SK-N-MC (cell line): Measurements from ENCODE around the gene PEX11A.

Source experiments
- EZH2 ChIP-seq: fragments of 200-600 bp; sonication (generic); IDR thresholded peaks from one replicate; pipeline ENCODE4 v1.6.1; 2017; ENCODE audit warnings: antibody characterized with exemption
- FOXP2 ChIP-seq: optimal IDR thresholded peaks from 2 replicates; pipeline ENCODE3; 2011; ENCODE audit warnings: mild to moderate bottlenecking, moderate library complexity; ENCODE audit not compliant: insufficient read depth; ENCODE audit errors: extremely low read length, control extremely low read depth
- POLR2AphosphoS5 ChIP-seq: IDR thresholded peaks from 2 replicates; pipeline ENCODE4 v1.6.1; 2012; ENCODE audit warnings: mild to moderate bottlenecking, low read depth, low read length, borderline replicate concordance

DNA sequence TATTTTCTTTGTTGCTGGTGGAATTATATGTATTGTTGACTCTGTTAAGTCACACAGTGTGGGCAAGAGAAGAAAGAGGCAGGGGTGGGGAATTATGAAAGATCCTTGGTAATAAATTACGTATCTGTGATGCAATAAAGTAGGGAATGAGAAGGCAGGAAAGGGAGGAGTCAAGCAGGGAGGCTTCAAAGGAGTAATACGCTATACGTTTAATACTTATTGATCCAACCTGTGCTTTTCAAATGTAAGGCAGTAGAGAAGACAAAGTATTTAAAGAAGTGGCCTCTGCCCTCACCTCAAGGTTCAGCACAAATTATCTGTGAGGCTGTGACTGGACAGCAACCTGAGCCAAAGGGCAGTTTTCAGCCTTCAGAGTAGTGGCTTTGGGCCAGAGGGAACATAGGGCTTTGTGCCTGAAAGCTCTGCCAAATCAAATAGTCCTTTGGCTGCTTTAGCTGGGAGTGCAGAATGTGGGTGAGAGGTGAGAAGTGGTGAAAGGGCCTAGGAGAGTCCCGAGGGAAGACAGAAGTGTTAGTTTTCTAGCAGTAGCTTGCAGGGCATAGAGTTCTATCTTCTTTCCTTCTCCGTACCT lies 10.2 kb downstream of the PEX11A start:
- TF ChIP-seq FOXP2: no peak
- TF ChIP-seq POLR2AphosphoS5: no peak
- TF ChIP-seq EZH2: no peak
